Activated CD4-positive, alpha-beta memory T cell treated with anti-CD3 and anti-CD28 coated beads for 36 hours (primary cell): ENCODE data around the gene CDK14. TPM values are rescaled to one million over a fixed set of nuclear protein-coding genes. Genes with fewer than 3 reads are reported as not detected.

Experiments
- CTCF ChIA-PET: fragments of 350-600 bp; sonication (Branson Sonifier 250); formaldehyde crosslinking; loops from one replicate; lab custom pipeline; 2021; ENCODE audit warnings: antibody characterized with exemption, inconsistent platforms; lab: Charles Lee
- POLR2A ChIA-PET: fragments of 350-600 bp; sonication (Branson Sonifier 250); formaldehyde crosslinking; loops from one replicate; lab custom pipeline; 2021; ENCODE audit warnings: antibody characterized with exemption; lab: Charles Lee
- DNase-seq: peaks from one replicate; pipeline ENCODE4 v3.0.0-alpha.2; 2020
- H3K27ac Mint-ChIP-seq: one replicate; pipeline ENCODE4 v1.8.0; 2021; ENCODE audit warnings: mixed read lengths
- H3K27me3 Mint-ChIP-seq: one replicate; pipeline ENCODE4 v1.8.0; 2021; ENCODE audit warnings: mixed read lengths
- H3K36me3 Mint-ChIP-seq: one replicate; pipeline ENCODE4 v1.8.0; 2021; ENCODE audit warnings: mixed read lengths
- H3K4me1 Mint-ChIP-seq: one replicate; pipeline ENCODE4 v1.8.0; 2021; ENCODE audit warnings: low read depth, mixed read lengths
- H3K4me3 Mint-ChIP-seq: one replicate; pipeline ENCODE4 v1.8.0; 2021; ENCODE audit warnings: mild to moderate bottlenecking, mixed read lengths
- H3K9me3 Mint-ChIP-seq: one replicate; pipeline ENCODE4 v1.8.0; 2021; ENCODE audit warnings: mixed read lengths
- intact Hi-C: fragments of 100-400 bp; cut with micrococcal nuclease; formaldehyde crosslinking; loops from one replicate; pipeline ENCODE4 v1.15.1; 2023
- total RNA-seq, 2 experiments: library from RNA; stranded (reverse); gene quantifications; one replicate each; pipeline ENCODE4 v1.2.3, GENCODE V29; 2021

The CDK14 gene
- total RNA-seq, 2 experiments from 2014 or later = not detected

GRCh38 chr7:90675982-90676381 lies 79.9 kb downstream of the CDK14 start:
- Mint-ChIP-seq H3K27ac (no peak overlapping the region), H3K9me3 (no peaks in the 10 kb centered on the region), H3K4me3 (no peak overlapping the region), H3K4me1 (no peaks in the 10 kb centered on the region), H3K36me3 (no peaks in the 10 kb centered on the region), H3K27me3 (no peaks in the 10 kb centered on the region)
- no peak for DNase-seq
- CTCF ChIA-PET = no interaction called here
- POLR2A ChIA-PET = no interaction called here
- intact Hi-C loops = no loop called here

- POLR2A ChIA-PET = no interaction called here
Observed at GRCh38 chr7:90677486-90678404, 81.6 kb downstream of the CDK14 start.

GRCh38 chr7:90678986-90679385 lies 82.9 kb downstream of the CDK14 start:
- Mint-ChIP-seq H3K4me1 (no peaks in the 10 kb centered on the region), H3K9me3 (no peaks in the 10 kb centered on the region), H3K36me3 (no peaks in the 10 kb centered on the region), H3K27me3 (no peaks in the 10 kb centered on the region), H3K4me3 (no peak overlapping the region), H3K27ac (no peak overlapping the region)
- ChIA-PET POLR2A (no interaction called here), CTCF (no interaction called here)
- no peak for DNase-seq
- intact Hi-C loops = no loop called here

More at GRCh38 chr7:90677486-90678404, 81.6 kb downstream of the CDK14 start:
- H3K4me1 Mint-ChIP-seq = no peaks in the 10 kb centered on the region
- no peak overlapping the region for H3K27ac Mint-ChIP-seq
- intact Hi-C loops = no loop called here
- H3K4me3 Mint-ChIP-seq = no peak overlapping the region
- CTCF ChIA-PET = no interaction called here
- H3K36me3 Mint-ChIP-seq = no peaks in the 10 kb centered on the region
- H3K9me3 Mint-ChIP-seq = no peaks in the 10 kb centered on the region
- no peaks in the 10 kb centered on the region for H3K27me3 Mint-ChIP-seq
- DNase-seq = no peak

GRCh38 chr7:90680484-90680883 lies 84.4 kb downstream of the CDK14 start:
- ChIA-PET POLR2A (no interaction called here), CTCF (no interaction called here)
- Mint-ChIP-seq H3K27ac (no peak overlapping the region), H3K9me3 (no peaks in the 10 kb centered on the region), H3K27me3 (no peaks in the 10 kb centered on the region), H3K36me3 (no peaks in the 10 kb centered on the region), H3K4me1 (no peaks in the 10 kb centered on the region), H3K4me3 (no peak overlapping the region)
- DNase-seq = no peak
- intact Hi-C loops = no loop called here

GRCh38 chr7:90681336-90682022 lies 85.4 kb downstream of the CDK14 start:
- Mint-ChIP-seq H3K36me3 (no peaks in the 10 kb centered on the region), H3K4me3 (no peak overlapping the region), H3K4me1 (no peaks in the 10 kb centered on the region), H3K27ac (no peak overlapping the region), H3K9me3 (no peaks in the 10 kb centered on the region), H3K27me3 (no peaks in the 10 kb centered on the region)
- intact Hi-C loops = no loop called here
- no peak for DNase-seq
- ChIA-PET POLR2A (no interaction called here), CTCF (no interaction called here)

GRCh38 chr7:90686146-90686545 lies 90.0 kb downstream of the CDK14 start:
- no peaks in the 10 kb centered on the region for H3K27me3 Mint-ChIP-seq
- POLR2A ChIA-PET = no interaction called here
- DNase-seq = no peak
- no peaks in the 10 kb centered on the region for H3K9me3 Mint-ChIP-seq
- intact Hi-C loops = no loop called here
- CTCF ChIA-PET = no interaction called here
- H3K4me3 Mint-ChIP-seq = no peak overlapping the region
- H3K4me1 Mint-ChIP-seq = no peaks in the 10 kb centered on the region
- H3K36me3 Mint-ChIP-seq = no peaks in the 10 kb centered on the region
- H3K27ac Mint-ChIP-seq = no peak overlapping the region

GRCh38 chr7:90688810-90689209 lies 92.7 kb downstream of the CDK14 start:
- Mint-ChIP-seq H3K36me3 (no peaks in the 10 kb centered on the region), H3K4me3 (no peak overlapping the region), H3K9me3 (no peaks in the 10 kb centered on the region), H3K27ac (no peak overlapping the region), H3K27me3 (no peaks in the 10 kb centered on the region), H3K4me1 (no peaks in the 10 kb centered on the region)
- no peak for DNase-seq
- ChIA-PET CTCF (no interaction called here), POLR2A (no interaction called here)
- intact Hi-C loops = no loop called here

- Mint-ChIP-seq H3K27me3 (no peaks in the 10 kb centered on the region), H3K4me3 (no peak overlapping the region), H3K36me3 (no peaks in the 10 kb centered on the region), H3K27ac (no peak overlapping the region), H3K9me3 (no peaks in the 10 kb centered on the region), H3K4me1 (no peaks in the 10 kb centered on the region)
- POLR2A ChIA-PET = no interaction called here
- CTCF ChIA-PET = no interaction called here
- intact Hi-C loops = no loop called here
- DNase-seq = no peak
Observed at GRCh38 chr7:90689260-90689659, 93.1 kb downstream of the CDK14 start.

GRCh38 chr7:90690159-90690858 lies 94.2 kb downstream of the CDK14 start:
- intact Hi-C loops = no loop called here
- DNase-seq = no peak
- POLR2A ChIA-PET = no interaction called here
- Mint-ChIP-seq H3K27ac (no peak overlapping the region), H3K36me3 (no peaks in the 10 kb centered on the region), H3K4me1 (no peaks in the 10 kb centered on the region), H3K4me3 (no peak overlapping the region), H3K9me3 (no peaks in the 10 kb centered on the region), H3K27me3 (no peaks in the 10 kb centered on the region)
- CTCF ChIA-PET = no interaction called here

- H3K4me3 Mint-ChIP-seq = no peak overlapping the region
- no peaks in the 10 kb centered on the region for H3K27me3 Mint-ChIP-seq
- ChIA-PET POLR2A (no interaction called here), CTCF (no interaction called here)
- intact Hi-C loops = no loop called here
- no peaks in the 10 kb centered on the region for H3K4me1 Mint-ChIP-seq
- no peak for DNase-seq
- no peak overlapping the region for H3K27ac Mint-ChIP-seq
- H3K9me3 Mint-ChIP-seq = no peaks in the 10 kb centered on the region
- no peaks in the 10 kb centered on the region for H3K36me3 Mint-ChIP-seq
Observed at GRCh38 chr7:90692396-90692795, 96.3 kb downstream of the CDK14 start.

- CTCF ChIA-PET = no interaction called here
Observed at GRCh38 chr7:90692947-90693346, 96.8 kb downstream of the CDK14 start.

GRCh38 chr7:90693939-90694338 lies 97.8 kb downstream of the CDK14 start:
- Mint-ChIP-seq H3K36me3 (no peaks in the 10 kb centered on the region), H3K27me3 (no peaks in the 10 kb centered on the region), H3K4me3 (no peak overlapping the region), H3K4me1 (no peaks in the 10 kb centered on the region), H3K9me3 (no peaks in the 10 kb centered on the region), H3K27ac (no peak overlapping the region)
- ChIA-PET CTCF (no interaction called here), POLR2A (no interaction called here)
- DNase-seq = no peak
- intact Hi-C loops = no loop called here

More at GRCh38 chr7:90692947-90693346, 96.8 kb downstream of the CDK14 start:
- no peak overlapping the region for H3K4me3 Mint-ChIP-seq
- no peak for DNase-seq
- no peaks in the 10 kb centered on the region for H3K27me3 Mint-ChIP-seq
- POLR2A ChIA-PET = no interaction called here
- intact Hi-C loops = no loop called here
- H3K36me3 Mint-ChIP-seq = no peaks in the 10 kb centered on the region
- no peaks in the 10 kb centered on the region for H3K9me3 Mint-ChIP-seq
- H3K27ac Mint-ChIP-seq = no peak overlapping the region
- no peaks in the 10 kb centered on the region for H3K4me1 Mint-ChIP-seq
